OCI-LY1 (cell line): Measurements from ENCODE around the gene WNT8A.

ENCODE experiments used
- H2AFZ ChIP-seq: fragments of 200-600 bp; sonication (generic), shearing (Covaris generic); 2 replicates; pipeline ENCODE4 v1.6.0; 2014; ENCODE audit warnings: antibody characterized with exemption, mild to moderate bottlenecking, low read length
- H3F3A ChIP-seq: fragments of 200-600 bp; sonication (generic), shearing (Covaris generic); 2 replicates; pipeline ENCODE4 v1.6.0; 2014; ENCODE audit warnings: mild to moderate bottlenecking, antibody characterized with exemption, low read length, moderate library complexity; ENCODE audit not compliant: insufficient read depth
- H3K27ac ChIP-seq: fragments of 200-600 bp; sonication (generic); 2 replicates; pipeline ENCODE4 v1.5.1; 2014; ENCODE audit warnings: low read length, mixed run types, mild to moderate bottlenecking, low read depth; ENCODE audit not compliant: poor library complexity, severe bottlenecking
- H3K27me3 ChIP-seq: fragments of 200-600 bp; sonication (generic); 2 replicates; pipeline ENCODE4 v1.6.0; 2014; ENCODE audit warnings: antibody characterized with exemption, mild to moderate bottlenecking, low read length, moderate library complexity; ENCODE audit not compliant: insufficient read depth
- H3K36me3 ChIP-seq: fragments of 200-600 bp; sonication (generic); 2 replicates; pipeline ENCODE4 v1.6.1; 2014; ENCODE audit warnings: mild to moderate bottlenecking, antibody characterized with exemption, low read length, moderate library complexity, mixed read lengths; ENCODE audit not compliant: insufficient read depth
- H3K4me1 ChIP-seq: fragments of 200-600 bp; sonication (generic); 2 replicates; pipeline ENCODE4 v1.5.1; 2014; ENCODE audit warnings: mild to moderate bottlenecking, low read length, moderate library complexity; ENCODE audit not compliant: insufficient read depth, severe bottlenecking
- H3K4me2 ChIP-seq: fragments of 200-600 bp; sonication (generic), shearing (Covaris generic); 2 replicates; pipeline ENCODE4 v1.6.1; 2014; ENCODE audit warnings: low read length
- H3K4me3 ChIP-seq: fragments of 200-600 bp; sonication (generic); 2 replicates; pipeline ENCODE4 v1.5.1; 2014; ENCODE audit warnings: low read length, low read depth, mild to moderate bottlenecking, mixed read lengths; ENCODE audit not compliant: poor library complexity, severe bottlenecking
- H3K79me2 ChIP-seq: fragments of 200-600 bp; shearing (Covaris generic); 2 replicates; pipeline ENCODE4 v1.6.1; 2016; ENCODE audit warnings: mixed run types, low read length, mixed read lengths; ENCODE audit not compliant: insufficient read depth
- H3K9ac ChIP-seq: fragments of 200-600 bp; sonication (generic), shearing (Covaris generic); 2 replicates; pipeline ENCODE4 v1.6.1; 2014; ENCODE audit warnings: mild to moderate bottlenecking, low read length, mixed read lengths
- H3K9me2 ChIP-seq: fragments of 200-600 bp; sonication (generic), shearing (Covaris generic); 2 replicates; pipeline ENCODE4 v1.6.1; 2014; ENCODE audit warnings: low read depth, mild to moderate bottlenecking, low read length, mixed read lengths
- H3K9me3 ChIP-seq: fragments of 200-600 bp; shearing (Covaris generic); 2 replicates; pipeline ENCODE4 v1.6.1; 2014; ENCODE audit warnings: low read length, mixed read lengths
- H4K20me1 ChIP-seq: fragments of 200-600 bp; sonication (generic), shearing (Covaris generic); 2 replicates; pipeline ENCODE4 v1.6.0; 2016; ENCODE audit warnings: mild to moderate bottlenecking, low read length; ENCODE audit not compliant: insufficient read depth
- CTCF ChIP-seq: fragments of 200-600 bp; sonication (generic), shearing (Covaris generic); IDR thresholded peaks from 2 replicates; pipeline ENCODE4 v1.5.1; 2017; ENCODE audit warnings: mild to moderate bottlenecking, antibody characterized with exemption, low read length, moderate library complexity, mixed read lengths
- EZH2 ChIP-seq: fragments of 200-600 bp; sonication (generic), shearing (Covaris generic); IDR thresholded peaks from 2 replicates; pipeline ENCODE4 v1.8.0; 2017; ENCODE audit warnings: borderline replicate concordance, mixed run types, mild to moderate bottlenecking, antibody characterized with exemption, low read length, moderate library complexity, mixed read lengths

Gene WNT8A

GRCh38 chr5:138102454-138103318 lies 18.9 kb downstream of the WNT8A start:
- H3K79me2 ChIP-seq = no peaks in the 10 kb centered on the region
- H3K36me3 ChIP-seq = no peaks in the 10 kb centered on the region
- no peak overlapping the region for H3K4me2 ChIP-seq
- H4K20me1 ChIP-seq = no peaks in the 10 kb centered on the region
- H3K27ac ChIP-seq = no peak overlapping the region
- no peak overlapping the region for H3K9ac ChIP-seq
- TF ChIP-seq CTCF (no peak), EZH2 (no peak)
- H3K4me3 ChIP-seq = no peak overlapping the region
- H3K27me3 ChIP-seq = no peaks in the 10 kb centered on the region
- H3F3A ChIP-seq = no peaks in the 10 kb centered on the region
- H3K9me3 ChIP-seq = no peaks in the 10 kb centered on the region
- peaks cover 6% of the 10 kb centered on the region for H3K4me1 ChIP-seq
- H2AFZ ChIP-seq = no peak overlapping the region
- no peaks in the 10 kb centered on the region for H3K9me2 ChIP-seq

DNA sequence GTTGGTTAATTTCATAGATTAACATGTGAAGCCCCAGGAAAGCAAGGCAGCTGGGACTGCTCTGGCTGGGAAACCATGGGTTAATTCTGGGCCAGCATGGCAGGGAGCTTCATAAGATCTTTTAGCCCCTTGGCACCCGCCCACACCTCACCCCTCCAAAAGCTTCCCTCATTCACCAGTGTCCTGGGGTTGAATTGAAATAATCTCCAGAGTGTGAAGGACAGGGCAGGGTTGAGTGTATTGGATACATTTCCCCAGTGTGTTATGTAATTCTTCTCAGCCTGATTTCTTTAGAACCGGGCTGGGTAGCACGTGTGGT lies 19.4 kb downstream of the WNT8A start:
- Histone ChIP-seq H3K9me3 (no peaks in the 10 kb centered on the region), H3K27me3 (no peaks in the 10 kb centered on the region), H3K4me3 (no peak overlapping the region), H3K79me2 (no peaks in the 10 kb centered on the region), H3K9ac (no peak overlapping the region), H4K20me1 (no peaks in the 10 kb centered on the region), H3K4me2 (no peak overlapping the region), H2AFZ (no peak overlapping the region), H3K9me2 (no peaks in the 10 kb centered on the region), H3F3A (no peaks in the 10 kb centered on the region), H3K4me1 (peaks cover 6% of the 10 kb centered on the region), H3K36me3 (no peaks in the 10 kb centered on the region), H3K27ac (no peak overlapping the region)
- no peak for TF ChIP-seq CTCF
- TF ChIP-seq EZH2 = no peak

- H4K20me1 ChIP-seq = no peaks in the 10 kb centered on the region
Observed at GRCh38 chr5:138105709-138106108, 21.9 kb downstream of the WNT8A start.

More at GRCh38 chr5:138105709-138106108, 21.9 kb downstream of the WNT8A start:
- peaks cover 6% of the 10 kb centered on the region for H3K4me1 ChIP-seq
- no peaks in the 10 kb centered on the region for H3K9me2 ChIP-seq
- no peak overlapping the region for H3K27ac ChIP-seq
- H2AFZ ChIP-seq = no peak overlapping the region
- H3K9me3 ChIP-seq = no peaks in the 10 kb centered on the region
- no peaks in the 10 kb centered on the region for H3F3A ChIP-seq
- H3K79me2 ChIP-seq = no peaks in the 10 kb centered on the region
- H3K27me3 ChIP-seq = no peaks in the 10 kb centered on the region
- no peak for TF ChIP-seq EZH2
- TF ChIP-seq CTCF = no peak
- no peak overlapping the region for H3K4me2 ChIP-seq
- no peak overlapping the region for H3K4me3 ChIP-seq
- no peaks in the 10 kb centered on the region for H3K36me3 ChIP-seq
- no peak overlapping the region for H3K9ac ChIP-seq
